Diencephalon (tissue), 1 donor: Measurements from ENCODE around the gene SLC7A14. TPM values are rescaled to one million over a fixed set of nuclear protein-coding genes. Genes with fewer than 3 reads are reported as not detected.

Experiments used
- total RNA-seq: library from RNA; depleted of rRNA; stranded (reverse); fragments of >200 nt; gene quantifications from one replicate; pipeline ENCODE4 v1.2.3, GENCODE V29; 2014

Gene SLC7A14
- 32.1 TPM for total RNA-seq

DNA sequence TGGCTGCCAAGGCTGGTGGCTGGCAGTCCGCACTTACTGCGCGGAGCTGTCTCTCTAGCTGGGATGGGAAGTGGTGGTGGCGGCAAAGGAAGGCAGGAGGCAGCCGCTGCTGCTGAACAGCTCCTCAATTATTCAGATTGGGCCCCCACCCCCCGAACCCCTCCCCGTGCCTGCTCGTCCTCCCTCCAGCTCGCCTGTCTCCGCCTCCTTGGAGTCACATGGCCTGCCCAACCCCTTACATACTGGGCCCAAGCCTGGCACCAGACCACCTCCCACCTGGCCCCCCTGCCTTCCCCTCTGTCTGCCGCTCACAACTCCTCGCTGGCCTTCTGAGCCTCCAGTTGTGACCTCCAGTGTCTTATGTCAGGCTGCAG lies at the start of gene SLC7A14:
SLC7A14 (minus strand) TSS at position 139 of the 374 bp plus-strand sequence. CDS start 59,139 bp downstream, outside the sequence.

DNA sequence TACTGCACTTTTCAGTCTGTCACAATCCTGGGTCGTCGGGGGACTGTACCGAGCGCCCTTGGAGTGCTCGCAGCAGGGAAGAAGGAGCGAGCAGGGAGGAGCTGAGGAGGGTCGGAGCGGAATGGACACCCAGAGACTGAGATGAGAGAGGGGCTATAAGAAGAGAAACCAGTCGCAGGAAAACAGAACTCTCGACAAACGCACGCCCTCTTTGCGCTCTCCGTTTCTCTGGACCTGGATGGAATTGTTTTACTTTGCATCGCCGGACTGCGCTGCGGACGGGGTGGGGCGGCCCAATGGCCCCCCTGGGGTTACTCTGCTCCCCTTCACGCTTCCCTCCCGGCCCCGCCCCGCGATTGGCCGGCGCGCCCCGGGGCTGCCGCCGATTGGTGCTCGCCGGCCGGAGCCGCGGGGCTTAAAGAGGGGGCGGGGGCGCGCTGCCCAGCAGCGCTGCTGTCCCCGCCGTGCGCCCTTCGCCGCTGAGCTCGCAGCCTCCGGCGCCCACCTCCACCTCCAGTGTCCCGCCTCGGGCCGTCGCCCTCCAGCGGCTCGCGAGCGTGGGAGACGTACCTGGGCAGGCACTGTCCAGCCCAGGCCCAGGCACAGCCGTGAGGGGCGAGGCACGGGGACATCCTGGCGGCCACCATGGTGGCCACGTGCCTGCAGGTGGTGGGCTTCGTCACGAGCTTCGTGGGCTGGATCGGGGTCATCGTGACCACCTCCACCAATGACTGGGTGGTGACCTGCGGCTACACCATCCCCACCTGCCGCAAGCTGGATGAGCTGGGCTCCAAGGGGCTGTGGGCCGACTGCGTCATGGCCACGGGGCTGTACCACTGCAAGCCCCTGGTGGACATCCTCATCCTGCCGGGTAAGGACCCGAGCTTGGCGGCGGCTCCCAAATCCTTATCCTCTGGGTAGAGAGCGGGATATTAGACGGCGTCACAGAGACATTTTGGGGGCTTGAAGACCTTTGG lies 167.2 kb downstream of the SLC7A14 start, which contains the start of gene CLDN11:
CLDN11 (plus strand) TSS at position 447 of the 977 bp plus-strand sequence; CDS start at position 646, 199 bp downstream.

Other genes with a start within 250 kb of the SLC7A14 start
- 128 TPM for gene SKIL, start 228.4 kb downstream of the SLC7A14 start, total RNA-seq
- gene CLDN11, start 167.2 kb downstream of the SLC7A14 start, total RNA-seq = 18.2 TPM